ENCODE results near the gene PLEKHB2.

DNA sequence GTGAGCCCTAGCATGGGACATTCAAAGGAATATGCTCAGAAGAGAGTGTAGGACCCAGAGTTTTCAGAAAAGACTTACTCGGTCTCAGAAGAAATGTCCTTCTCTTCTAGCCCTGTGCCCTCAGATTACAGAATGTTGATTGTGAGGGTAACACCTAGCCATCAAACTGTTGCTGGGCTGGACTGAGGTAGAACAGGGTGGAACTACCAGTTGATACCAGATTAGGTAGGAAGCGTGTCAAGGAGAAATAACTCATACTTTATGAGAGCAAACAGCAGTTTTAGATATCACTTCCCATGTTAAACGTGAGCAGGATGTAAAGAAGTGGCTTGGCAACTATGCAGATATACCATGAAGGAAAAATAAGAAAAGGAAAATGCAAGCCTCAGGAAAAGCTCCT lies 22.8 kb downstream of the PLEKHB2 start:
- TF ChIP-seq, protein P1, sequence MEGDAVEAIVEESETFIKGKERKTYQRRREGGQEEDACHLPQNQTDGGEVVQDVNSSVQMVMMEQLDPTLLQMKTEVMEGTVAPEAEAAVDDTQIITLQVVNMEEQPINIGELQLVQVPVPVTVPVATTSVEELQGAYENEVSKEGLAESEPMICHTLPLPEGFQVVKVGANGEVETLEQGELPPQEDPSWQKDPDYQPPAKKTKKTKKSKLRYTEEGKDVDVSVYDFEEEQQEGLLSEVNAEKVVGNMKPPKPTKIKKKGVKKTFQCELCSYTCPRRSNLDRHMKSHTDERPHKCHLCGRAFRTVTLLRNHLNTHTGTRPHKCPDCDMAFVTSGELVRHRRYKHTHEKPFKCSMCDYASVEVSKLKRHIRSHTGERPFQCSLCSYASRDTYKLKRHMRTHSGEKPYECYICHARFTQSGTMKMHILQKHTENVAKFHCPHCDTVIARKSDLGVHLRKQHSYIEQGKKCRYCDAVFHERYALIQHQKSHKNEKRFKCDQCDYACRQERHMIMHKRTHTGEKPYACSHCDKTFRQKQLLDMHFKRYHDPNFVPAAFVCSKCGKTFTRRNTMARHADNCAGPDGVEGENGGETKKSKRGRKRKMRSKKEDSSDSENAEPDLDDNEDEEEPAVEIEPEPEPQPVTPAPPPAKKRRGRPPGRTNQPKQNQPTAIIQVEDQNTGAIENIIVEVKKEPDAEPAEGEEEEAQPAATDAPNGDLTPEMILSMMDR (IDR thresholded peaks at IDR 0.05): no peak
- TF ChIP-seq CREM (CRISPR knock-in tag; IDR thresholded peaks at IDR 0.05) (no peak), HMGA2 (CRISPR knock-in tag; IDR thresholded peaks at IDR 0.05) (no peak), FOXK1 (CRISPR knock-in tag; IDR thresholded peaks at IDR 0.05) (no peak), IRF2 (CRISPR knock-in tag; IDR thresholded peaks at IDR 0.05; ENCODE audit: borderline replicate concordance, low read depth) (no peak), NR1H2 (CRISPR knock-in tag; IDR thresholded peaks at IDR 0.05) (no peak)
